Astrocyte (in vitro differentiated cells and primary cell): ENCODE data around the gene TERB1. TPM values are rescaled to one million over a fixed set of nuclear protein-coding genes. Genes with fewer than 3 reads are reported as not detected.

Source experiments
- DNase-seq: peaks from one replicate; pipeline ENCODE4 v3.0.0-alpha.2; 2010; ENCODE audit warnings: low read depth
- FAIRE-seq: peaks from 2 replicates; lab custom pipeline; 2011; peaks lifted over from hg19 to GRCh38; lab: Jason Lieb, UNC
- H2AFZ ChIP-seq: 2 replicates; pipeline ENCODE4 v1.6.0; 2012; ENCODE audit warnings: low read depth, low read length, inconsistent platforms
- H3K27ac ChIP-seq: 2 replicates; pipeline ENCODE4 v1.5.1; 2011; ENCODE audit warnings: low read depth, low read length, inconsistent platforms
- H3K27me3 ChIP-seq: 2 replicates; pipeline ENCODE4 v1.6.0; 2011; ENCODE audit warnings: low read length, inconsistent platforms; ENCODE audit not compliant: insufficient read depth
- H3K36me3 ChIP-seq: 2 replicates; pipeline ENCODE4 v1.5.1; 2011; ENCODE audit warnings: low read length, inconsistent platforms; ENCODE audit not compliant: insufficient read depth
- H3K4me1 ChIP-seq: 2 replicates; pipeline ENCODE4 v1.5.1; 2011; ENCODE audit warnings: low read length, inconsistent platforms; ENCODE audit not compliant: insufficient read depth
- H3K4me2 ChIP-seq: 2 replicates; pipeline ENCODE4 v1.6.0; 2012; ENCODE audit warnings: low read length, inconsistent platforms
- H3K4me3 ChIP-seq: 2 replicates; pipeline ENCODE4 v1.5.1; 2011; ENCODE audit warnings: low read depth, mild to moderate bottlenecking, low read length, inconsistent platforms; ENCODE audit not compliant: insufficient read depth
- H3K79me2 ChIP-seq: 2 replicates; pipeline ENCODE4 v1.6.0; 2012; ENCODE audit warnings: mild to moderate bottlenecking, low read length, inconsistent platforms; ENCODE audit not compliant: insufficient read depth
- H3K9ac ChIP-seq: 2 replicates; pipeline ENCODE4 v1.6.0; 2012; ENCODE audit warnings: mild to moderate bottlenecking, low read length, inconsistent platforms
- H3K9me3 ChIP-seq: 2 replicates; pipeline ENCODE4 v1.5.1; 2012; ENCODE audit warnings: low read depth, mild to moderate bottlenecking, low read length, inconsistent platforms; ENCODE audit not compliant: insufficient read depth
- H4K20me1 ChIP-seq: 2 replicates; pipeline ENCODE4 v1.6.0; 2012; ENCODE audit warnings: low read length, inconsistent platforms; ENCODE audit not compliant: insufficient read depth
- H3K27ac Mint-ChIP-seq: one replicate; pipeline ENCODE4 v1.8.0; 2021; ENCODE audit warnings: mild to moderate bottlenecking, mixed read lengths; ENCODE audit not compliant: unreplicated experiment
- H3K27me3 Mint-ChIP-seq: one replicate; pipeline ENCODE4 v1.8.0; 2021; ENCODE audit warnings: low read depth, mixed read lengths; ENCODE audit not compliant: unreplicated experiment
- H3K36me3 Mint-ChIP-seq: one replicate; pipeline ENCODE4 v1.8.0; 2021; ENCODE audit warnings: low read depth, mixed read lengths; ENCODE audit not compliant: unreplicated experiment
- H3K4me1 Mint-ChIP-seq: one replicate; pipeline ENCODE4 v1.8.0; 2021; ENCODE audit warnings: low read depth, mixed read lengths; ENCODE audit not compliant: unreplicated experiment
- H3K4me3 Mint-ChIP-seq: one replicate; pipeline ENCODE4 v1.8.0; 2021; ENCODE audit warnings: mild to moderate bottlenecking, moderate library complexity, mixed read lengths; ENCODE audit not compliant: unreplicated experiment
- H3K9me3 Mint-ChIP-seq: one replicate; pipeline ENCODE4 v1.8.0; 2021; ENCODE audit warnings: mild to moderate bottlenecking, mixed read lengths; ENCODE audit not compliant: unreplicated experiment
- CTCF ChIP-seq: IDR thresholded peaks from 2 replicates; pipeline ENCODE4 v1.5.1; 2011; ENCODE audit warnings: low read depth, mild to moderate bottlenecking, inconsistent platforms, low read length, moderate library complexity; ENCODE audit not compliant: insufficient read depth
- EZH2 ChIP-seq: IDR thresholded peaks from 2 replicates; pipeline ENCODE4 v1.6.1; 2012; ENCODE audit warnings: mild to moderate bottlenecking, low read length, inconsistent platforms; ENCODE audit not compliant: insufficient read depth
- total RNA-seq: library from RNA; stranded (reverse); gene quantifications from 2 replicates; pipeline ENCODE4 v1.2.1, GENCODE V29; 2021

TERB1 gene
- total RNA-seq, 1 donor from 2014 or later = 0.16 TPM

GRCh38 chr16:66841366-66841765, 40.0 kb upstream of the TERB1 start:
- DNase-seq (no peak), FAIRE-seq (no peak)
- Mint-ChIP-seq H3K27me3 (peaks cover 72% of the 10 kb centered on the region), H3K36me3 (peaks cover 5% of the 10 kb centered on the region), H3K4me1 (peaks cover 5% of the 10 kb centered on the region), H3K9me3 (peaks cover 11% of the 10 kb centered on the region), H3K27ac (no peak overlapping the region), H3K4me3 (no peak overlapping the region)
- Histone ChIP-seq H3K27ac (no peak overlapping the region), H4K20me1 (peaks cover 5% of the 10 kb centered on the region), H3K4me1 (peaks cover 9% of the 10 kb centered on the region), H3K4me3 (no peak overlapping the region), H3K4me2 (no peak overlapping the region), H3K27me3 (peaks cover 27% of the 10 kb centered on the region), H2AFZ (no peak overlapping the region), H3K9me3 (no peaks in the 10 kb centered on the region), H3K36me3 (no peaks in the 10 kb centered on the region), H3K79me2 (no peaks in the 10 kb centered on the region), H3K9ac (no peak overlapping the region)
- TF ChIP-seq CTCF (no peak), EZH2 (no peak)

- H3K27ac Mint-ChIP-seq = no peak overlapping the region
- no peak overlapping the region for H3K4me3 Mint-ChIP-seq
- Histone ChIP-seq H3K36me3 (no peaks in the 10 kb centered on the region), H4K20me1 (peaks cover 5% of the 10 kb centered on the region), H3K27ac (no peak overlapping the region), H3K9ac (no peak overlapping the region), H3K4me3 (no peak overlapping the region), H3K27me3 (peaks cover 22% of the 10 kb centered on the region), H2AFZ (no peak overlapping the region), H3K4me1 (peaks cover 9% of the 10 kb centered on the region), H3K79me2 (no peaks in the 10 kb centered on the region), H3K9me3 (no peaks in the 10 kb centered on the region), H3K4me2 (no peak overlapping the region)
- peaks cover 5% of the 10 kb centered on the region for H3K36me3 Mint-ChIP-seq
- no peak for FAIRE-seq
- DNase-seq = no peak
- H3K9me3 Mint-ChIP-seq = peaks cover 11% of the 10 kb centered on the region
- TF ChIP-seq EZH2 (no peak), CTCF (no peak)
- H3K4me1 Mint-ChIP-seq = peaks cover 5% of the 10 kb centered on the region
- H3K27me3 Mint-ChIP-seq = peaks cover 67% of the 10 kb centered on the region
Measured at GRCh38 chr16:66840883-66841282, 39.5 kb upstream of the TERB1 start.

DNA sequence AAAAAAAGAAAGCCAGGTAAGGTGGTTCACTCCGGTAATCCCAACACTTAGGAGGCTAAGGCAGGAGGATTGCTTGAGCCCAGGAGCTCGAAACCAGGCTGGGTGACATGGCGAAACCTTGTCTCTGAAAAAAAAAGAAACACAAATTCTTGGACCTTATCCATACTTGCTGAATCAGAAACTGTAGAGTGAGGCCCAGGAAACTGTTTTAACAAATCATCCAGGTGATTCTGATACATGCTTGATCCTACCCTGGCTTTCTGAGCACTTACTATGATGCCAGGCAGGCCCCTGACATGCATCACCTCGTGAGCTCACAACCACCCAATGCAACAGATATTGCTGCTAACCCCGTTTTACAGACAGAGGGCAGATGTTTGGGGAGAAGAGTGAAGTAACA, 33.4 kb upstream of the TERB1 start:
- H3K36me3 Mint-ChIP-seq = no peaks in the 10 kb centered on the region
- TF ChIP-seq CTCF (no peak), EZH2 (no peak)
- FAIRE-seq (no peak), DNase-seq (no peak)
- H2AFZ ChIP-seq = no peak overlapping the region
- no peak overlapping the region for H3K4me3 Mint-ChIP-seq
- H3K4me1 ChIP-seq = peaks cover 3% of the 10 kb centered on the region
- no peak overlapping the region for H3K4me3 ChIP-seq
- no peak overlapping the region for H3K27ac Mint-ChIP-seq
- H3K27me3 ChIP-seq = peaks cover 2% of the 10 kb centered on the region
- H3K27ac ChIP-seq = no peak overlapping the region
- H3K36me3 ChIP-seq = no peaks in the 10 kb centered on the region
- peaks cover 10% of the 10 kb centered on the region for H3K79me2 ChIP-seq
- no peaks in the 10 kb centered on the region for H3K9me3 ChIP-seq
- H4K20me1 ChIP-seq = peaks cover 3% of the 10 kb centered on the region
- H3K4me2 ChIP-seq = no peak overlapping the region
- H3K9me3 Mint-ChIP-seq = no peaks in the 10 kb centered on the region
- no peak overlapping the region for H3K9ac ChIP-seq
- peaks cover 31% of the 10 kb centered on the region for H3K27me3 Mint-ChIP-seq
- H3K4me1 Mint-ChIP-seq = no peaks in the 10 kb centered on the region
